ENCODE measurements around the gene COL18A1.

Gene COL18A1

GRCh38 chr21:45480701-45481500 is 75.9 kb downstream of the COL18A1 start:
- DNase-seq (ENCODE audit: low read depth), result no peak

GRCh38 chr21:45481566-45481965 is 76.6 kb downstream of the COL18A1 start:
- DNase-seq (ENCODE audit: low read depth), result no peak

- DNase-seq (ENCODE audit: low read depth), result no peak
Measured at GRCh38 chr21:45481977-45482898, 77.3 kb downstream of the COL18A1 start.

- DNase-seq (ENCODE audit: low read depth), result no peak
Measured at GRCh38 chr21:45482899-45483821, 78.2 kb downstream of the COL18A1 start.

- no peak for DNase-seq (ENCODE audit: low read depth)
Measured at GRCh38 chr21:45484318-45484717, 79.4 kb downstream of the COL18A1 start.

GRCh38 chr21:45485686-45486442 is 80.9 kb downstream of the COL18A1 start:
- no peak for DNase-seq (ENCODE audit: low read depth)

- DNase-seq (ENCODE audit: low read depth), result no peak
Measured at GRCh38 chr21:45486443-45487160, 81.6 kb downstream of the COL18A1 start.

GRCh38 chr21:45487161-45487806 is 82.3 kb downstream of the COL18A1 start:
- no peak for DNase-seq (ENCODE audit: low read depth)

- no peak for DNase-seq (ENCODE audit: low read depth)
Measured at GRCh38 chr21:45487891-45488600, 83.1 kb downstream of the COL18A1 start.

GRCh38 chr21:45488931-45489721 is 84.2 kb downstream of the COL18A1 start:
- DNase-seq (ENCODE audit: low read depth), result no peak

- no peak for DNase-seq (ENCODE audit: low read depth)
Measured at GRCh38 chr21:45489722-45489982, 84.7 kb downstream of the COL18A1 start.

- DNase-seq (ENCODE audit: low read depth), result no peak
Measured at GRCh38 chr21:45490049-45490731, 85.2 kb downstream of the COL18A1 start.

GRCh38 chr21:45491056-45491455 is 86.1 kb downstream of the COL18A1 start:
- no peak for DNase-seq (ENCODE audit: low read depth)

GRCh38 chr21:45491623-45492022 is 86.7 kb downstream of the COL18A1 start:
- no peak for DNase-seq (ENCODE audit: low read depth)

GRCh38 chr21:45492765-45493164 is 87.8 kb downstream of the COL18A1 start:
- DNase-seq (ENCODE audit: low read depth), result no peak

- DNase-seq (ENCODE audit: low read depth), result no peak
Measured at GRCh38 chr21:45493401-45494001, 88.5 kb downstream of the COL18A1 start.

- DNase-seq (ENCODE audit: low read depth), result no peak
Measured at GRCh38 chr21:45494135-45494850, 89.3 kb downstream of the COL18A1 start.
